Thyroid gland (tissue), 4 donors: ENCODE data around the gene RIMBP2. TPM values are rescaled to one million over a fixed set of nuclear protein-coding genes. Genes with fewer than 3 reads are reported as not detected.

Source experiments
- DNase-seq, 2 donors: peaks; one replicate each; pipeline ENCODE4 v3.0.0-alpha.2; 2019
- H3K27ac ChIP-seq, 3 donors: fragments of 200-600 bp; sonication (generic); 1 replicate in 2 of 3; 2 replicates in 1 of 3; pipeline ENCODE4 v1.5.1; 2016 to 2019; ENCODE audit warnings: mild to moderate bottlenecking in 1 of 3, moderate library complexity in 1 of 3
- H3K27me3 ChIP-seq: fragments of 200-600 bp; sonication (generic); one replicate; pipeline ENCODE4 v1.5.1; 2019
- H3K36me3 ChIP-seq, 2 donors: fragments of 200-600 bp; sonication (generic); one replicate each; pipeline ENCODE4 v1.5.1; 2016 to 2019
- H3K4me1 ChIP-seq, 2 donors: fragments of 200-600 bp; sonication (generic); one replicate each; pipeline ENCODE4 v1.5.1; 2017 to 2019
- H3K4me3 ChIP-seq, 3 donors: fragments of 200-600 bp; sonication (generic); replicated peaks in 1 of 3; 1 replicate in 2 of 3; 2 replicates in 1 of 3; pipeline ENCODE4 v1.5.1; 2016; ENCODE audit warnings: mild to moderate bottlenecking in 1 of 3
- H3K9me3 ChIP-seq: fragments of 200-600 bp; sonication (generic); one replicate; pipeline ENCODE4 v1.5.1; 2017
- CTCF ChIP-seq, 6 experiments: fragments of 200-600 bp in 3 of 6; fragments of 450-650 bp in 3 of 6; sonication (generic) in 3 of 6; IDR thresholded peaks; one replicate each; pipeline ENCODE4 v1.5.1; 2016 to 2019; ENCODE audit warnings: antibody characterized with exemption in 6 of 6, mild to moderate bottlenecking in 2 of 6, inconsistent platforms in 1 of 6, moderate library complexity in 1 of 6
- POLR2A ChIP-seq, 2 donors: fragments of 450-650 bp; IDR thresholded peaks; one replicate each; pipeline ENCODE4 v1.6.1; 2017; ENCODE audit warnings: antibody characterized with exemption in 2 of 2, mild to moderate bottlenecking in 2 of 2, moderate library complexity in 1 of 2
- WGBS, 2 donors: methylation state at CpG; one replicate each; pipeline ENCODE4 v1.1.5; 2017; 5-methylcytosine and 5-hydroxymethylcytosine counted together
- intact Hi-C: fragments of 100-400 bp; cut with DNase I; formaldehyde crosslinking; loops from one replicate; pipeline ENCODE4 v1.15.1; 2023
- total RNA-seq, 4 donors: library from RNA; depleted of rRNA; stranded (reverse); fragments of >200 nt; gene quantifications; one replicate each; pipeline ENCODE4 v1.2.3, GENCODE V29; 2016

RIMBP2 gene
- total RNA-seq, 4 donors from 2014 or later: 0.11 to 2.2 (median 0.63) TPM

DNA sequence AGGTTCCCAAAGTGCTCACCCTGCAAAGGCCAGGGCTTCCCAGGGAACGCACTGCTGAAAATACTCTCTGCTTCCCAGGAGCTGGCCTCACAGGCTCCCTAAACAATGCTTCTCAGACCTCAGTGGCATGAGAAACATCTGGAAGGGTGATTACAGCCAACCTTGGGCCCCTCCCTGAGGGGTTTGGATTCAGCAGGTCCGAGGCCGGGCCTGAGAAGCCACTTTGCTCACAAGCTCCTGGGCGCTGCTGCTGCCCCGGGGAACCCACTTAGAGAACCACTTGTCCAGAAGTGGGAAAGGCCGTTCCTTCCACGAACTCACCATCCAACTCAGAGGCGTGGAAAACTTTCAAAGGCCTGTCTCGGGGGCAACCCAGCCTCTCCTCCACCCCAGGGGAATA lies 247.9 kb downstream of the RIMBP2 start:
- TF ChIP-seq POLR2A (IDR thresholded peaks at IDR 0.05): no peak
- TF ChIP-seq CTCF (IDR thresholded peaks at IDR 0.05): no peak
- intact Hi-C loops: no loop called here
- Histone ChIP-seq H3K9me3 (no peaks in the 10 kb centered on the region), H3K36me3 (no peaks in the 10 kb centered on the region), H3K4me1 (peaks cover 8 to 11% of the 10 kb centered on the region in 2 donors), H3K27me3 (no peaks in the 10 kb centered on the region), H3K27ac (no peak overlapping the region), H3K4me3 (no peak overlapping the region)
- WGBS, 2 donors: 83 to 93% methylated on average over 8 to 9 of the region's 9 CpGs
- no peak for DNase-seq

DNA sequence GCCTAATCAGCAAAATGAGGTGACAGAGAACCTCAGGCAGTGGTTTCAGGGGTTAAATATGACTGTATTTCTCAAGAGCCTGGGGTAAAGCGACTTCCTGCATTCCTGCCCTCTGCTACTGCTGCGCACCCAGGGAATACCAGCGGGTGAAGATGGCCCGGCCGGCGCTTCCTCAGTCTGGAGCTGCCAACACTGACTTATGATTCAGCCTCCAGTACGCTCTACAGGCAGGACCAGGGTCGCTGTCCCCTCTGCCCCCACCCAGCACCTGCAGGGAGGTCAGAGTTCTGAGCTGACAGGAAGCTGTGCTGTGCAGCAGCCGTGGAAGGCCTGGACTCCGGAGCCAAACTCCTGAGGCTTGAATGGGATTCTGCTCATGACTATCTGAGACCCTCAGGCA lies 250.5 kb downstream of the RIMBP2 start:
- DNase-seq: peak in 1 of 2 donors; percentile 12
- Histone ChIP-seq H3K9me3 (no peaks in the 10 kb centered on the region), H3K4me1 (peaks cover 8 to 11% of the 10 kb centered on the region in 2 donors), H3K27ac (no peak overlapping the region), H3K27me3 (no peaks in the 10 kb centered on the region), H3K36me3 (no peaks in the 10 kb centered on the region), H3K4me3 (no peak overlapping the region)
- intact Hi-C loops: no loop called here
- TF ChIP-seq POLR2A (IDR thresholded peaks at IDR 0.05): no peak
- TF ChIP-seq CTCF (IDR thresholded peaks at IDR 0.05): no peak
- 26% methylated on average over 8 of the region's 10 CpGs; no CpG with 5 or more reads in 1 of the 2 donors for WGBS, 2 donors

DNA sequence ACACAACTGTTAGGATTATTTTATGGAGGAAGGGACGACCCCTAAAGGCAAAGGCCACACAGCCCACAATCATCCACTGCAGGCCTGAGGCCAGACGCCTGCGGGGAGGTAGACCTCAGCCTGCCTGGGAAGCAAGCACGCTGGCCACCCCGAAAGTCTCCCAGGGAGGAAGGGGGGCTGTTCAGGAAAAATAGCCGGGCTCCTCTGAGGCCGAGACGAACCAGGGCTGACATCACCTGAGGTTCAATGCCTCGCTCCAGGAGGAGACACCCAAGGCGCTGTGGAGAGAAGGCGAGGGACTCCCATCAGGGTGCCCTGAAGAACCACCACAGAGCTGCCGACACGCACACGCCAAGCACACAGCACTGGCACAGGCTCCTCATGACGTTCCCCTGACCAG lies 251.1 kb downstream of the RIMBP2 start:
- peaks cover 8 to 11% of the 10 kb centered on the region in 2 donors for H3K4me1 ChIP-seq
- DNase-seq: no peak
- TF ChIP-seq CTCF (IDR thresholded peaks at IDR 0.05) (no peak), POLR2A (IDR thresholded peaks at IDR 0.05) (no peak)
- H3K27ac ChIP-seq: no peak overlapping the region
- H3K36me3 ChIP-seq: no peaks in the 10 kb centered on the region
- no peak overlapping the region for H3K4me3 ChIP-seq
- no peaks in the 10 kb centered on the region for H3K27me3 ChIP-seq
- 88 to 93% methylated on average over 13 to 14 of the region's 15 CpGs for WGBS, 2 donors
- no peaks in the 10 kb centered on the region for H3K9me3 ChIP-seq
- intact Hi-C loops: no loop called here

- H3K27ac ChIP-seq: no peak overlapping the region
- no peaks in the 10 kb centered on the region for H3K9me3 ChIP-seq
- H3K36me3 ChIP-seq: no peaks in the 10 kb centered on the region
- intact Hi-C loops: no loop called here
- WGBS, 2 donors: 74 to 78% methylated on average over 17 to 18 of the region's 19 CpGs
- TF ChIP-seq POLR2A (IDR thresholded peaks at IDR 0.05): no peak
- TF ChIP-seq CTCF (IDR thresholded peaks at IDR 0.05): no peak
- H3K4me1 ChIP-seq: peaks cover 8 to 11% of the 10 kb centered on the region in 2 donors
- no peak for DNase-seq
- H3K27me3 ChIP-seq: no peaks in the 10 kb centered on the region
- no peak overlapping the region for H3K4me3 ChIP-seq
Measured at GRCh38 chr12:130463818-130464670, 252.1 kb downstream of the RIMBP2 start.

DNA sequence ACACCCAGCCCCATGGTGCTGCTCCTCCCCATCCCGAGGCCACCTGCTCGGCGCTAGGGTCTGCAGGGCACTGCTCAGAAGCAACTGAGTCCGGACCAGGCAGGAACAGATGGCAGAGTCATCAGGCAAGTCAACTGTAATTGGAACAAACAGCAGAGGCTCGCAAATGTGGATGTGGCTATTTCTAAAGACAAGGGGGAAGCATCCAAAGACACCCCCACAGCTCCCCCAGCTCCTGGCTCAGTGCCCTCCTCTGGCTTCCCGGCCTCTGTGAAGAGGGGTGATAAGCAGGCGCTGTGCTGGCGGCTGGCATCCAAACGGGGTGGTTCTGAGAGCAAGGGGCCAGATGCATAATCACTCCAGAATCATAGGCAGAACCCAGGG lies 252.8 kb downstream of the RIMBP2 start:
- H3K27me3 ChIP-seq: no peaks in the 10 kb centered on the region
- no peak for DNase-seq
- H3K36me3 ChIP-seq: no peaks in the 10 kb centered on the region
- no peak for TF ChIP-seq POLR2A (IDR thresholded peaks at IDR 0.05)
- TF ChIP-seq CTCF (IDR thresholded peaks at IDR 0.05): no peak
- 81 to 91% methylated on average over 5 to 9 of the region's 9 CpGs for WGBS, 2 donors
- no peak overlapping the region for H3K27ac ChIP-seq
- H3K4me1 ChIP-seq: peaks cover 8 to 11% of the 10 kb centered on the region in 2 donors
- intact Hi-C loops: no loop called here
- H3K4me3 ChIP-seq: no peak overlapping the region
- H3K9me3 ChIP-seq: no peaks in the 10 kb centered on the region
